H9 (cell line): ENCODE measurements around the gene MRPS6. TPM values are rescaled to one million over a fixed set of nuclear protein-coding genes. Genes with fewer than 3 reads are reported as not detected.

Experiments
- DNase-seq: peaks from one replicate; pipeline ENCODE4 v3.0.0-alpha.2; 2017
- H2AFZ ChIP-seq: one replicate; pipeline ENCODE4 v1.6.1; 2013; ENCODE audit warnings: mild to moderate bottlenecking, low read length, control low read depth, moderate library complexity
- H2AK5ac ChIP-seq: 2 replicates; pipeline ENCODE4 v1.6.1; 2013; ENCODE audit warnings: low read length, control low read depth, mixed read lengths; ENCODE audit not compliant: insufficient read length
- H2BK120ac ChIP-seq: one replicate; pipeline ENCODE4 v1.6.1; 2013; ENCODE audit warnings: low read depth, mild to moderate bottlenecking, low read length, control low read depth, inconsistent platforms; ENCODE audit not compliant: poor library complexity, severe bottlenecking
- H2BK12ac ChIP-seq: 2 replicates; pipeline ENCODE4 v1.6.1; 2013; ENCODE audit warnings: low read length, control low read depth, mixed read lengths, low read depth; ENCODE audit not compliant: insufficient read length
- H2BK15ac ChIP-seq: 2 replicates; pipeline ENCODE4 v1.6.1; 2013; ENCODE audit warnings: low read depth, low read length, control low read depth
- H2BK20ac ChIP-seq: one replicate; pipeline ENCODE4 v1.6.1; 2013; ENCODE audit warnings: low read depth, mild to moderate bottlenecking, low read length, control low read depth, inconsistent platforms; ENCODE audit not compliant: poor library complexity, severe bottlenecking
- H2BK5ac ChIP-seq: 2 replicates; pipeline ENCODE4 v1.6.1; 2013; ENCODE audit warnings: low read length, control low read depth, mixed read lengths; ENCODE audit not compliant: insufficient read length
- H3K14ac ChIP-seq: 2 replicates; pipeline ENCODE4 v1.6.1; 2013; ENCODE audit warnings: low read length, control low read depth; ENCODE audit not compliant: insufficient read depth
- H3K18ac ChIP-seq: 2 replicates; pipeline ENCODE4 v1.6.1; 2013; ENCODE audit warnings: low read depth, mild to moderate bottlenecking, mixed read lengths, low read length, control low read depth; ENCODE audit not compliant: insufficient read length
- H3K23ac ChIP-seq: 2 replicates; pipeline ENCODE4 v1.6.1; 2013; ENCODE audit warnings: low read length, control low read depth, mixed read lengths, low read depth; ENCODE audit not compliant: insufficient read length
- H3K23me2 ChIP-seq: 2 replicates; pipeline ENCODE4 v1.6.1; 2013; ENCODE audit warnings: low read depth, mild to moderate bottlenecking, mixed read lengths, low read length, control low read depth; ENCODE audit not compliant: insufficient read length, poor library complexity, severe bottlenecking
- H3K27ac ChIP-seq: 2 replicates; pipeline ENCODE4 v1.5.1; 2013; ENCODE audit warnings: low read length, control low read depth, mixed read lengths, low read depth; ENCODE audit not compliant: insufficient read length
- H3K27me3 ChIP-seq: 2 replicates; pipeline ENCODE4 v1.6.1; 2013; ENCODE audit warnings: low read length, control low read depth, inconsistent platforms; ENCODE audit not compliant: insufficient read depth
- H3K4ac ChIP-seq: 2 replicates; pipeline ENCODE4 v1.6.1; 2013; ENCODE audit warnings: low read depth, mild to moderate bottlenecking, control low read depth, inconsistent platforms, low read length, moderate library complexity
- H3K4me1 ChIP-seq: 2 replicates; pipeline ENCODE4 v1.6.1; 2013; ENCODE audit warnings: low read length, control low read depth, inconsistent platforms; ENCODE audit not compliant: insufficient read depth
- H3K4me2 ChIP-seq: 2 replicates; pipeline ENCODE4 v1.6.1; 2013; ENCODE audit warnings: low read length, control low read depth, mixed read lengths; ENCODE audit not compliant: insufficient read length, insufficient read depth
- H3K56ac ChIP-seq: 2 replicates; pipeline ENCODE4 v1.6.1; 2013; ENCODE audit warnings: low read depth, mild to moderate bottlenecking, mixed read lengths, low read length, control low read depth; ENCODE audit not compliant: insufficient read length
- H3K79me1 ChIP-seq: 2 replicates; pipeline ENCODE4 v1.6.1; 2013; ENCODE audit warnings: low read depth, mild to moderate bottlenecking, moderate library complexity, low read length, control low read depth, inconsistent platforms; ENCODE audit not compliant: insufficient read depth, poor library complexity, severe bottlenecking
- H3K79me2 ChIP-seq: 2 replicates; pipeline ENCODE4 v1.6.1; 2013; ENCODE audit warnings: low read length, control low read depth, inconsistent platforms; ENCODE audit not compliant: insufficient read depth
- H3K9ac ChIP-seq: 2 replicates; pipeline ENCODE4 v1.6.1; 2013; ENCODE audit warnings: low read length, control low read depth, mixed read lengths; ENCODE audit not compliant: insufficient read length; ENCODE audit errors: extremely low read depth
- H3K9me3 ChIP-seq: one replicate; pipeline ENCODE4 v1.6.1; 2013; ENCODE audit warnings: low read depth, low read length, inconsistent platforms; ENCODE audit not compliant: control insufficient read depth
- H3T11ph ChIP-seq: one replicate; pipeline ENCODE4 v1.6.1; 2013; ENCODE audit warnings: mild to moderate bottlenecking, low read length, control low read depth, inconsistent platforms
- H4K20me1 ChIP-seq: one replicate; pipeline ENCODE4 v1.6.1; 2013; ENCODE audit not compliant: control insufficient read depth, insufficient read length, insufficient read depth
- H4K5ac ChIP-seq: 2 replicates; pipeline ENCODE4 v1.6.1; 2013; ENCODE audit warnings: low read depth, mild to moderate bottlenecking, mixed read lengths, low read length, control low read depth; ENCODE audit not compliant: insufficient read length
- H4K8ac ChIP-seq: replicated peaks from 2 replicates; pipeline ENCODE4 v1.6.1; 2013; ENCODE audit warnings: low read length, control low read depth, mixed read lengths, low read depth; ENCODE audit not compliant: insufficient read length
- H4K91ac ChIP-seq: 2 replicates; pipeline ENCODE4 v1.6.1; 2013; ENCODE audit warnings: low read depth, mild to moderate bottlenecking, moderate library complexity, mixed read lengths, low read length, control low read depth; ENCODE audit not compliant: insufficient read length
- H3K27ac Mint-ChIP-seq, 3 experiments: 2 replicates in 2 of 3; 3 replicates in 1 of 3; pipeline ENCODE4 v1.8.0; 2020 to 2021; ENCODE audit warnings: mixed read lengths in 3 of 3, mild to moderate bottlenecking in 1 of 3, moderate library complexity in 1 of 3
- H3K27me3 Mint-ChIP-seq: 2 replicates; pipeline ENCODE4 v1.8.0; 2021; ENCODE audit warnings: low read depth, mild to moderate bottlenecking, moderate library complexity, mixed read lengths
- H3K36me3 Mint-ChIP-seq, 3 experiments: 2 replicates in 2 of 3; 3 replicates in 1 of 3; pipeline ENCODE4 v1.8.0; 2020 to 2021; ENCODE audit warnings: low read depth in 3 of 3, mixed read lengths in 3 of 3; ENCODE audit not compliant: insufficient read depth in 1 of 3
- H3K4me1 Mint-ChIP-seq, 2 experiments: 2 replicates each; pipeline ENCODE4 v1.8.0; 2020; ENCODE audit warnings: mixed read lengths in 2 of 2
- H3K4me3 Mint-ChIP-seq, 2 experiments: 2 replicates in 1 of 2; 3 replicates in 1 of 2; pipeline ENCODE4 v1.8.0; 2020 to 2021; ENCODE audit warnings: mild to moderate bottlenecking in 2 of 2, mixed read lengths in 2 of 2, moderate library complexity in 1 of 2
- H3K9me3 Mint-ChIP-seq, 2 experiments: 2 replicates in 1 of 2; 3 replicates in 1 of 2; pipeline ENCODE4 v1.8.0; 2020; ENCODE audit warnings: mild to moderate bottlenecking in 2 of 2, mixed read lengths in 2 of 2, moderate library complexity in 1 of 2
- CTCF ChIP-seq: fragments of 200-600 bp; sonication (generic); conservative IDR thresholded peaks from 3 replicates; pipeline ENCODE4 v1.8.0; 2021; ENCODE audit warnings: antibody characterized with exemption, mild to moderate bottlenecking
- WGBS: extraction: QIAGEN DNeasy Blood & Tissue Kit; methylation state at CpG from one replicate; pipeline ENCODE4 v1.1.7; 2013; ENCODE audit warnings: missing lambda C conversion rate, low lambda C conversion rate, mixed read lengths; ENCODE audit not compliant: insufficient read length; ENCODE audit errors: extremely low coverage; 5-methylcytosine and 5-hydroxymethylcytosine counted together
- total RNA-seq: library from RNA; stranded (reverse); gene quantifications from 2 replicates; pipeline ENCODE4 v1.2.1, GENCODE V29; 2021

MRPS6 gene
- total RNA-seq, 1 experiment from 2014 or later: 83.2 TPM

GRCh38 chr21:34027721-34028461 is 45.5 kb upstream of the MRPS6 start:
- H3K9me3 ChIP-seq: no peaks in the 10 kb centered on the region
- no peak for TF ChIP-seq CTCF
- Mint-ChIP-seq H3K27ac (no peak overlapping the region), H3K4me3 (no peak overlapping the region), H3K36me3 (peaks cover 0 to 3% (median 0%) of the 10 kb centered on the region in 3 experiments; a peak in 1 of 7 replicates), H3K9me3 (peaks cover 0 to 5% of the 10 kb centered on the region in 2 experiments; a peak in 1 of 5 replicates), H3K4me1 (peaks cover 6 to 9% of the 10 kb centered on the region in 2 experiments), H3K27me3 (no peaks in the 10 kb centered on the region; the same call in 1 of the 2 replicates)
- no peak overlapping the region for H2BK5ac ChIP-seq
- H2AK5ac ChIP-seq: no peak overlapping the region
- H2BK15ac ChIP-seq: no peak overlapping the region
- no peaks in the 10 kb centered on the region for H3K23me2 ChIP-seq
- H3K79me1 ChIP-seq: no peaks in the 10 kb centered on the region
- H4K5ac ChIP-seq: no peak overlapping the region
- H3K56ac ChIP-seq: no peak overlapping the region
- H2BK20ac ChIP-seq: no peak overlapping the region
- H4K91ac ChIP-seq: no peak overlapping the region
- H3K23ac ChIP-seq: no peak overlapping the region
- H3K4me2 ChIP-seq: no peak overlapping the region
- WGBS: no CpG with 5 or more reads among the region's 9 CpGs
- H2BK12ac ChIP-seq: no peak overlapping the region
- no peak overlapping the region for H3K18ac ChIP-seq
- no peak overlapping the region for H3T11ph ChIP-seq
- no peaks in the 10 kb centered on the region for H4K20me1 ChIP-seq
- no peak overlapping the region for H4K8ac ChIP-seq
- no peaks in the 10 kb centered on the region for H3K79me2 ChIP-seq
- H3K4ac ChIP-seq: no peak overlapping the region
- H3K27me3 ChIP-seq: no peaks in the 10 kb centered on the region
- DNase-seq: no peak
- H3K9ac ChIP-seq: no peak overlapping the region
- no peak overlapping the region for H2AFZ ChIP-seq
- no peak overlapping the region for H2BK120ac ChIP-seq
- H3K27ac ChIP-seq: no peak overlapping the region
- no peak overlapping the region for H3K14ac ChIP-seq
- H3K4me1 ChIP-seq: peaks cover 1% of the 10 kb centered on the region; the same call in 1 of the 2 replicates
